H9 (cell line): ENCODE measurements around the gene INSM1. TPM values are rescaled to one million over a fixed set of nuclear protein-coding genes. Genes with fewer than 3 reads are reported as not detected.

Experiments used
- DNase-seq: peaks from one replicate; pipeline ENCODE4 v3.0.0-alpha.2; 2017
- H2AFZ ChIP-seq: one replicate; pipeline ENCODE4 v1.6.1; 2013; ENCODE audit warnings: mild to moderate bottlenecking, low read length, control low read depth, moderate library complexity
- H2AK5ac ChIP-seq: 2 replicates; pipeline ENCODE4 v1.6.1; 2013; ENCODE audit warnings: low read length, control low read depth, mixed read lengths; ENCODE audit not compliant: insufficient read length
- H2BK120ac ChIP-seq: one replicate; pipeline ENCODE4 v1.6.1; 2013; ENCODE audit warnings: low read depth, mild to moderate bottlenecking, low read length, control low read depth, inconsistent platforms; ENCODE audit not compliant: poor library complexity, severe bottlenecking
- H2BK12ac ChIP-seq: 2 replicates; pipeline ENCODE4 v1.6.1; 2013; ENCODE audit warnings: low read length, control low read depth, mixed read lengths, low read depth; ENCODE audit not compliant: insufficient read length
- H2BK15ac ChIP-seq: 2 replicates; pipeline ENCODE4 v1.6.1; 2013; ENCODE audit warnings: low read depth, low read length, control low read depth
- H2BK20ac ChIP-seq: one replicate; pipeline ENCODE4 v1.6.1; 2013; ENCODE audit warnings: low read depth, mild to moderate bottlenecking, low read length, control low read depth, inconsistent platforms; ENCODE audit not compliant: poor library complexity, severe bottlenecking
- H2BK5ac ChIP-seq: 2 replicates; pipeline ENCODE4 v1.6.1; 2013; ENCODE audit warnings: low read length, control low read depth, mixed read lengths; ENCODE audit not compliant: insufficient read length
- H3K14ac ChIP-seq: 2 replicates; pipeline ENCODE4 v1.6.1; 2013; ENCODE audit warnings: low read length, control low read depth; ENCODE audit not compliant: insufficient read depth
- H3K18ac ChIP-seq: 2 replicates; pipeline ENCODE4 v1.6.1; 2013; ENCODE audit warnings: low read depth, mild to moderate bottlenecking, mixed read lengths, low read length, control low read depth; ENCODE audit not compliant: insufficient read length
- H3K23ac ChIP-seq: 2 replicates; pipeline ENCODE4 v1.6.1; 2013; ENCODE audit warnings: low read length, control low read depth, mixed read lengths, low read depth; ENCODE audit not compliant: insufficient read length
- H3K23me2 ChIP-seq: 2 replicates; pipeline ENCODE4 v1.6.1; 2013; ENCODE audit warnings: low read depth, mild to moderate bottlenecking, mixed read lengths, low read length, control low read depth; ENCODE audit not compliant: insufficient read length, poor library complexity, severe bottlenecking
- H3K27ac ChIP-seq: 2 replicates; pipeline ENCODE4 v1.5.1; 2013; ENCODE audit warnings: low read length, control low read depth, mixed read lengths, low read depth; ENCODE audit not compliant: insufficient read length
- H3K27me3 ChIP-seq: 2 replicates; pipeline ENCODE4 v1.6.1; 2013; ENCODE audit warnings: low read length, control low read depth, inconsistent platforms; ENCODE audit not compliant: insufficient read depth
- H3K4ac ChIP-seq: 2 replicates; pipeline ENCODE4 v1.6.1; 2013; ENCODE audit warnings: low read depth, mild to moderate bottlenecking, control low read depth, inconsistent platforms, low read length, moderate library complexity
- H3K4me1 ChIP-seq: 2 replicates; pipeline ENCODE4 v1.6.1; 2013; ENCODE audit warnings: low read length, control low read depth, inconsistent platforms; ENCODE audit not compliant: insufficient read depth
- H3K4me2 ChIP-seq: 2 replicates; pipeline ENCODE4 v1.6.1; 2013; ENCODE audit warnings: low read length, control low read depth, mixed read lengths; ENCODE audit not compliant: insufficient read length, insufficient read depth
- H3K56ac ChIP-seq: 2 replicates; pipeline ENCODE4 v1.6.1; 2013; ENCODE audit warnings: low read depth, mild to moderate bottlenecking, mixed read lengths, low read length, control low read depth; ENCODE audit not compliant: insufficient read length
- H3K79me1 ChIP-seq: 2 replicates; pipeline ENCODE4 v1.6.1; 2013; ENCODE audit warnings: low read depth, mild to moderate bottlenecking, moderate library complexity, low read length, control low read depth, inconsistent platforms; ENCODE audit not compliant: insufficient read depth, poor library complexity, severe bottlenecking
- H3K79me2 ChIP-seq: 2 replicates; pipeline ENCODE4 v1.6.1; 2013; ENCODE audit warnings: low read length, control low read depth, inconsistent platforms; ENCODE audit not compliant: insufficient read depth
- H3K9ac ChIP-seq: 2 replicates; pipeline ENCODE4 v1.6.1; 2013; ENCODE audit warnings: low read length, control low read depth, mixed read lengths; ENCODE audit not compliant: insufficient read length; ENCODE audit errors: extremely low read depth
- H3K9me3 ChIP-seq: one replicate; pipeline ENCODE4 v1.6.1; 2013; ENCODE audit warnings: low read depth, low read length, inconsistent platforms; ENCODE audit not compliant: control insufficient read depth
- H3T11ph ChIP-seq: one replicate; pipeline ENCODE4 v1.6.1; 2013; ENCODE audit warnings: mild to moderate bottlenecking, low read length, control low read depth, inconsistent platforms
- H4K20me1 ChIP-seq: one replicate; pipeline ENCODE4 v1.6.1; 2013; ENCODE audit not compliant: control insufficient read depth, insufficient read length, insufficient read depth
- H4K5ac ChIP-seq: 2 replicates; pipeline ENCODE4 v1.6.1; 2013; ENCODE audit warnings: low read depth, mild to moderate bottlenecking, mixed read lengths, low read length, control low read depth; ENCODE audit not compliant: insufficient read length
- H4K8ac ChIP-seq: replicated peaks from 2 replicates; pipeline ENCODE4 v1.6.1; 2013; ENCODE audit warnings: low read length, control low read depth, mixed read lengths, low read depth; ENCODE audit not compliant: insufficient read length
- H4K91ac ChIP-seq: 2 replicates; pipeline ENCODE4 v1.6.1; 2013; ENCODE audit warnings: low read depth, mild to moderate bottlenecking, moderate library complexity, mixed read lengths, low read length, control low read depth; ENCODE audit not compliant: insufficient read length
- H3K27ac Mint-ChIP-seq, 3 experiments: 2 replicates in 2 of 3; 3 replicates in 1 of 3; pipeline ENCODE4 v1.8.0; 2020 to 2021; ENCODE audit warnings: mixed read lengths in 3 of 3, mild to moderate bottlenecking in 1 of 3, moderate library complexity in 1 of 3
- H3K27me3 Mint-ChIP-seq: 2 replicates; pipeline ENCODE4 v1.8.0; 2021; ENCODE audit warnings: low read depth, mild to moderate bottlenecking, moderate library complexity, mixed read lengths
- H3K36me3 Mint-ChIP-seq, 3 experiments: 2 replicates in 2 of 3; 3 replicates in 1 of 3; pipeline ENCODE4 v1.8.0; 2020 to 2021; ENCODE audit warnings: low read depth in 3 of 3, mixed read lengths in 3 of 3; ENCODE audit not compliant: insufficient read depth in 1 of 3
- H3K4me1 Mint-ChIP-seq, 2 experiments: 2 replicates each; pipeline ENCODE4 v1.8.0; 2020; ENCODE audit warnings: mixed read lengths in 2 of 2
- H3K4me3 Mint-ChIP-seq, 2 experiments: 2 replicates in 1 of 2; 3 replicates in 1 of 2; pipeline ENCODE4 v1.8.0; 2020 to 2021; ENCODE audit warnings: mild to moderate bottlenecking in 2 of 2, mixed read lengths in 2 of 2, moderate library complexity in 1 of 2
- H3K9me3 Mint-ChIP-seq, 2 experiments: 2 replicates in 1 of 2; 3 replicates in 1 of 2; pipeline ENCODE4 v1.8.0; 2020; ENCODE audit warnings: mild to moderate bottlenecking in 2 of 2, mixed read lengths in 2 of 2, moderate library complexity in 1 of 2
- WGBS: extraction: QIAGEN DNeasy Blood & Tissue Kit; methylation state at CpG from one replicate; pipeline ENCODE4 v1.1.7; 2013; ENCODE audit warnings: missing lambda C conversion rate, low lambda C conversion rate, mixed read lengths; ENCODE audit not compliant: insufficient read length; ENCODE audit errors: extremely low coverage; 5-methylcytosine and 5-hydroxymethylcytosine counted together
- total RNA-seq: library from RNA; stranded (reverse); gene quantifications from 2 replicates; pipeline ENCODE4 v1.2.1, GENCODE V29; 2021
- TF ChIP-seq, protein P1 (sequence below): fragments of 200-600 bp; sonication (generic); conservative IDR thresholded peaks from 3 replicates; pipeline ENCODE4 v1.8.0; 2021; ENCODE audit warnings: antibody characterized with exemption, mild to moderate bottlenecking

The INSM1 gene
- total RNA-seq, 1 experiment from 2014 or later = 0.83 TPM

DNA sequence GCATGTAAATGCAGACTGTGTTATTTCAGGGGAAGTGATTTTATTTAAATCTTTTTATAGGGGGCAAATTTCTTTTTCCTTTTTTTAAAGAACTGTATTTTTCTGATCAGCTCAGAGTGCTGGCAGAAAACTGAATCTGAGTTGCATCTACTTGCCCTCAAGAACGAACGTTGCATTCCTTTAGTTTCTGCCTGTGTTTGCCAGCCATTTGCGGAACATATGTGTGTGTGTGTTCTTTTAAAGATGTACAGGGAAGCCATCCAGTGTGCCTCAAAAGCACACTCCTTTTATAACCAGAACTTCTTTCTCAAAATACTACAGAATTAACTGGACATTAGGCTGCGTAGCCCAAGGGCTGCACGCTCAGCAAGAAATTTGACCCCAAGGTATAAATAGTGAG lies 25.8 kb upstream of the INSM1 start:
- Mint-ChIP-seq H3K27ac (no peak overlapping the region), H3K36me3 (no peaks in the 10 kb centered on the region), H3K27me3 (peaks cover 2% of the 10 kb centered on the region), H3K4me3 (no peak overlapping the region), H3K4me1 (no peaks in the 10 kb centered on the region), H3K9me3 (peaks cover 3 to 4% of the 10 kb centered on the region in 2 experiments; a peak in 3 of 5 replicates)
- Histone ChIP-seq H4K8ac (no peak overlapping the region), H3K4me1 (no peaks in the 10 kb centered on the region), H3T11ph (no peak overlapping the region), H2BK15ac (no peak overlapping the region), H3K79me2 (no peaks in the 10 kb centered on the region), H2AFZ (no peak overlapping the region), H3K56ac (no peak overlapping the region), H4K91ac (no peak overlapping the region), H4K20me1 (no peaks in the 10 kb centered on the region), H3K9ac (no peak overlapping the region), H4K5ac (no peak overlapping the region), H3K4ac (no peak overlapping the region), H3K23ac (no peak overlapping the region), H3K4me2 (no peak overlapping the region), H2AK5ac (no peak overlapping the region), H2BK5ac (no peak overlapping the region), H3K79me1 (no peaks in the 10 kb centered on the region), H3K23me2 (no peaks in the 10 kb centered on the region), H2BK120ac (no peak overlapping the region), H2BK20ac (no peak overlapping the region), H3K14ac (no peak overlapping the region), H2BK12ac (no peak overlapping the region), H3K27me3 (no peaks in the 10 kb centered on the region), H3K9me3 (no peaks in the 10 kb centered on the region), H3K18ac (no peak overlapping the region), H3K27ac (no peak overlapping the region)
- no peak for DNase-seq
- WGBS = no CpG with 5 or more reads among the region's 5 CpGs
- TF ChIP-seq, protein P1, sequence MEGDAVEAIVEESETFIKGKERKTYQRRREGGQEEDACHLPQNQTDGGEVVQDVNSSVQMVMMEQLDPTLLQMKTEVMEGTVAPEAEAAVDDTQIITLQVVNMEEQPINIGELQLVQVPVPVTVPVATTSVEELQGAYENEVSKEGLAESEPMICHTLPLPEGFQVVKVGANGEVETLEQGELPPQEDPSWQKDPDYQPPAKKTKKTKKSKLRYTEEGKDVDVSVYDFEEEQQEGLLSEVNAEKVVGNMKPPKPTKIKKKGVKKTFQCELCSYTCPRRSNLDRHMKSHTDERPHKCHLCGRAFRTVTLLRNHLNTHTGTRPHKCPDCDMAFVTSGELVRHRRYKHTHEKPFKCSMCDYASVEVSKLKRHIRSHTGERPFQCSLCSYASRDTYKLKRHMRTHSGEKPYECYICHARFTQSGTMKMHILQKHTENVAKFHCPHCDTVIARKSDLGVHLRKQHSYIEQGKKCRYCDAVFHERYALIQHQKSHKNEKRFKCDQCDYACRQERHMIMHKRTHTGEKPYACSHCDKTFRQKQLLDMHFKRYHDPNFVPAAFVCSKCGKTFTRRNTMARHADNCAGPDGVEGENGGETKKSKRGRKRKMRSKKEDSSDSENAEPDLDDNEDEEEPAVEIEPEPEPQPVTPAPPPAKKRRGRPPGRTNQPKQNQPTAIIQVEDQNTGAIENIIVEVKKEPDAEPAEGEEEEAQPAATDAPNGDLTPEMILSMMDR = no peak
